NCI-H1417 (cell line): ENCODE data around the gene PAM.
A peak's percentile ranks its signal among the peaks of the same experiment; 100 is the strongest.
"Not testable (repeated sequence)": the region's sequence is repeated elsewhere in the genome, so short reads cannot be mapped to it uniquely, and the experiment has no call there.

ENCODE experiments used
- DNase-seq, 3 experiments: peaks; one replicate each; lab custom pipeline; 2025; lab: John Stamatoyannopoulos, UW

Gene PAM

DNA sequence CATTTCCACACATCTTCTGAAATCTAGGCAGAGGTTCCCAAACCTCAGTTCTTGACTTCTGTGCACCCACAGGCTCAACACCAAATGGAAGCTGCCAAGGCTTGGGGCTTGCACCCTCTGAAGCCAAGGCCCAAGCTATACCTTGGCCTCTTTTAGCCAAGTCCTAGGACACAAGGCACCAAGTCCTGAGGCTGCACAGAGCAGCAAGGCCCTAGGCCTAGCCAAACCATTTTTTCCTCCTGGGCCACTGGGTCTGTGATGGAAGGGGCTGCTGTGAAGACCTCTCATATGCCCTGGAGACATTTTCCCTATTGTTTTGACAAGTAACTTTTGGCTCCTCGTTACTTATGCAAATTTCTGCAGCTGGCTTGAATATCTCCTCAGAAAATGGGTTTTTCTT is 244.5 kb downstream of the PAM start:
- not testable (repeated sequence) for DNase-seq

DNA sequence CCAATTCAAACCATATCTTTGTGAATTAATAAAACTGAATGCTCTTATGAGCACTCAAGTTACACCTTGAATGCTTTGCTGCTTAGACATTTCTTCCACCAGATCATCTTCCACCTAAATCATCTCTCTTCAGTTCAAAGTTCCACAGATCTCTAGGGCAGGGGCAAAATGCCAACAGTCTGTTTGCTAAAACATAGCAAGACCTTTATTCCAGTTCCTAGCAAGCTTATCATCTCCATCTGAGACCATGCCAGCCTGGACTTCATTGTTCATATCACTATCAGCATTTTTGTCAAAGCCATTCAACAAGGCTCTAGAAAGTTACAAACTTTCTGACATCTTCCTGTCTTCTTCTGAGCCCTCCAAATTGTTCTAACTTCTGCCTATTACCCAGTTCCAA is 245.0 kb downstream of the PAM start:
- no peak for DNase-seq

DNA sequence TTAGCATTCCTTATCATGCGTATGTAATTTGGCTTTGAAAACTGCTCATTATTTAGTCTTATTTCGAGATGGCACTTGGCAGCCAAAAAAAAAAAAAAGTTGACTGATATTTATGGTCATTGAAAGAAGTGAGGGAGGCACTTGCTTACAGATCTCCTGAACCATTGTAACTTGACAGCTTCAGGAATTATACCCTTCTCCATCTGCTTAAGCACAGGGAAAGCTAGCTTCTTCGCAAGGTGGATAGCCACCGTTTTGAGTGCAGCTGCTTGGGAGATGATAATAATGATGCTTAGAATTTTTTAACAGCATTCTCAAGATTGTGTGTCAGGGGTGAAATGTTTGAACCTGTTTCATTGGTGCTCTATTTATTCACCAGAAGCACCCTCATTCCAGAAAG is 248.8 kb downstream of the PAM start:
- no peak for DNase-seq

DNA sequence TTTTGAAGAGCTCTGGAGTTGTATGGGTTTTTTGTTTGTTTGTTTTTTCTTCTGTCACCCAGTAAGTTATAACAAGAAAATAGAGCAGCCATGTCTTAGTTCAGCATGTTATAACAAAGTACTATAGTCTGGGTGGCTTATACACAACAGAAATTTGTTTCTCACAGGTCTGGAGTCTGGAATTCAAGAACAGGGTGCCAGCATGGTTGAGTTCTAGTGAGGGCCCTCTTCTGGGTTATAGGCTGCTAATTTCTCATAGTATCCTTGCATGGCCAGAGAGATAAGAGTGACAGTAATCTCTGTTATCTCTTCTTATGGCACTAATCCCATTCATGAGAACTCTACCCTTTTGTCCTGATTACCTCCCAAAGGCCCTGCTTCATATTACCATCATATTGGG is 250.2 kb downstream of the PAM start:
- no peak for DNase-seq

DNA sequence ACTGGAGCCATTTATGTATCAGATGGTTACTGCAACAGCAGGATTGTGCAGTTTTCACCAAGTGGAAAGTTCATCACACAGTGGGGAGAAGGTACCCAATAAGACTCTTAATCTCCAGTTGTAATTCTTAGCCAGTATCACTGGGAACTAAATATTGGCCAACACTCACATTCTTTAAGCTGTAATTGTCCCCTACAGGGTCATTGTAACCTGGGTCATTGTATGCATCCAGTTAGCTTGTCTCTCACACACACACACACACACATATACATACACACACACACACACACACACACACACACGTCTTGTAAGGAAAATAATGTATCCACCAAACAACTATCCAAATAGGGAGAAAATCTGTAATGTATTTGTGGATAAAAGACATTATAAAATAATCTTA is 251.8 kb downstream of the PAM start:
- DNase-seq: no peak

DNA sequence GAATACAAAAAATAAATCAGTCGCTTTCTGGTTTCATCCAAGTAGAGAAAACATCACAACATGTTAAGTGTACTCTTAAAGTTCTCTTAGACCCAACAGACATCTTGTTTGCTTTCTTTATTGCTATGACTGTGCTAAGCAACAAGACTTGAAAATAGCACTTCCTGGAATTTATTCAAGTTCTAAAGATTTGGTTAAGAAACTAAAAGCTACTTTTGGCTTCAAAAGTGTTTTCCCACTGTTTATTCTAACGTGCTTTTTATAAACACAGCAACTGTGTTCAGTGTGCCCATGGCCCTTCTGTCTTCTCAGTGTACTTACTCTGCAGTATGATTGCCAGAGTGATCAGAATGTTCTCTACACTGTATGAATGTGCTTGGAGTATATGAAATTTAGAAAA is 255.1 kb downstream of the PAM start:
- DNase-seq: no peak

DNA sequence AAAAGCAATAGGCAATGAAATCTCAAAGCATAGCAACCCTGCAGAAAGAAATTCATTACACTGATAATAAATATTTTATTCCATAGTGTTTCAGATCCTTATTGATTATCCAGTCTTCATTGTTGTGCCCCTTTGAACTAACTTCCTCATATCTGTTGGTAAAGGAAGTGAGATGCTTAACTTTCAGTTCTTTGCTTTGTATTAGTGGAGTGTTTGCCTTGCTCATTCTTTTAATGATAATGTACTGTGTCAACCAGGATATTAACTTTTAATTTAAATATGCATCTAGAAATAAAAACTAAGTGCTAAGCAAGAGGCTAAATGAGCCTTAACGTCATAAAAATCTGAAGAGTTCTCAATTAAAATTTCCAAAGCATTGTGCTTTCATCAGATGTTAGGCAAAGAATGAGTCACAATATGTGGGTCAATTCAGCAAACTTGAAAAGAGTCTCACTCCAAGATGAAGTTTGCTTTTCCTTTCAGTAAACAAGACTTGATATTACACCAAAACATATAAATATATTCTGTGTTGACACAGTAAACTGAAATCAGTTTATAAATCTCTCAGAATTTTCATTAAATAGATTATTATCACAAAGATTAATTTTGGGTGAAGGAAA is 258.9 kb downstream of the PAM start:
- no peak for DNase-seq

DNA sequence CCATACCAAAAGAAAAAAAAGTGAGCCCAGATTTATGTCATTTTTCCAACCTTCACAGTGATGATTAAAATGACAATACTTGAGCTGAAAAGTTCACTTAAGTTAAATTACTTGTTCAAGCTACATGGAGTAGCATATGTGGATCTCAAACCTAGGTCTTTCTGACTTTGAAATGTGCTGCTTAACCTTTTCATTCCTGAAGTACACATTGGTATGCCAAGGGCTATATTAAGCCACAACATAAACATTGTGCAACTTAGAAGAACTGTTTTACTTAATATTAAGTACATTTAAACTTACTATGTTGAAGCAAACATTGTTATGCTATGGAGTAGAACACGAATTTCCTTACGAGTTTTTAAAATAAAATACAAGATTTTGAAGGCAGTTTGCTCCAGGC is 259.9 kb downstream of the PAM start:
- no peak for DNase-seq

DNA sequence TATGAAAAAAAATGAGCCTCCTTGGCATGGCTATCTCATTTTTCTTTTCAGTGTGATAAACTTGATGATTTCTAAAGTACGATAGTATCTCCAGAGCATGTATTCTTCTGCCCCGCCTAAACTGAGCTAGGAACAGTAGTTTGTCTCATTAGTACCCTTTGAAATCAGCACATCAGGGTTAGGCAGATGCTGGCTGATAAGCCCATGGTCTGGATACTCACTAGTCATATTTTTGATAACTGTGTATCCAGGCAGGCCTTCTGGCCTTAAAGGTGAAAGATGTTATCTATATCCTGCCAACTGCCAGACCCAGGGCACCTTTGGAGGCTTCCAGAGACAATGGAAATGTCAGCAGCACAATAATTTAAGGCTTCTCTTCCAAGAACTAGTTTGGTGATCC is 261.1 kb downstream of the PAM start:
- no peak for DNase-seq

DNA sequence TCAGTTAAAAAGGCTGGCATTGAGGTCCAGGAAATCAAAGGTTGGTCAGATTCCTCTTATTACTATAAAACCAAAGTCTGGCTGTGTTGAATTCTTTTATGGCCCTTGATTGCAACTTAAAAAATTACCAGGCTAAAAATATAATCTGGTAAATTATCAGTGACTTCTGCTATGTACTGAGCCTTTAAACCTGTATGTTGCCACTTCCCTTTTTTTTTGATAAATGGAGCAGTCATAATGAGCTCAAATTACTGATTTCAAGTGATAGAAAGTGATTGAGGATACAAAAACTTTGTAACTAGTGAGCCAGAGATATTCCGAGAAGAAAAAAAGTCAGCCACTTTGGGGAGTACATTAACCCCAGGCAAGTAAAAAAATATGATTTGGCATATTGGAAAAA is 264.7 kb downstream of the PAM start:
- DNase-seq: no peak

DNA sequence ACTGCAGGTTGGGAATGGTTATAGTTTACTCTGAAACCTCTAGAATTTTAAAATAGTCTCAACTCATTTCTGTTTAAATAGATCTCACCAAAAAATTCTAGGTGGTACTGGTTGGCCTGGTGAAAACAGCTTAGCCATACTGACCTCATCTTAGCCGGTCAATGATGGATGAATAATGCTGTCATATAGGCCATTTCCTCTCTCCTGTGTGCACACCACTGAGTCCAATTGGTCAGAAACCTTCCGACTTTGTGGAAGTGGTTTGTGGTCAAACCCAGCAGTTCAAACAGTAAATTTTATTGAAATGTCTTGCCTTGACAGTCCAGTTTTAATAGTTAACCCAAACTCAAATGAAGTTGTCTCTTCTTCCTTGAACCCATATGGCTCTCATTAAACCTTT is 266.2 kb downstream of the PAM start:
- no peak for DNase-seq

DNA sequence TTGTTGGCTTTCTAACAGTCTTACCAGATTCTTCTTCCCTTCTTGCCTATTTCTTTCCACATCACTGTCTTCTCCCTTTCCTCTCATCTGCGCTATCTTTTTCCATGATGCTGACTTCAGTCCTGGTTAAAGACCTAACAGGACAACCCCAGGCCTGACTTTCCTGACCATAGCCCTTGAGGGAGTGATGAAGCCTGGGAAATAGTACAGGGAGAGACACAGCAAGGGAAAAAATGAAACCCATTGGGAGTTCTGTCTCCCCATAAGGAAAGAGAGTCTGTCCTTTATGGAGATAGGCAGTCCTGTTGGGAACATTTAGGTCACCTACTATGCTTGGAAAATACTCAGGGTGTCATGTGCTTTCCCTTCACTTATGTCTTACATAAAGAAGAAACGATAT is 272.2 kb downstream of the PAM start:
- no peak for DNase-seq

DNA sequence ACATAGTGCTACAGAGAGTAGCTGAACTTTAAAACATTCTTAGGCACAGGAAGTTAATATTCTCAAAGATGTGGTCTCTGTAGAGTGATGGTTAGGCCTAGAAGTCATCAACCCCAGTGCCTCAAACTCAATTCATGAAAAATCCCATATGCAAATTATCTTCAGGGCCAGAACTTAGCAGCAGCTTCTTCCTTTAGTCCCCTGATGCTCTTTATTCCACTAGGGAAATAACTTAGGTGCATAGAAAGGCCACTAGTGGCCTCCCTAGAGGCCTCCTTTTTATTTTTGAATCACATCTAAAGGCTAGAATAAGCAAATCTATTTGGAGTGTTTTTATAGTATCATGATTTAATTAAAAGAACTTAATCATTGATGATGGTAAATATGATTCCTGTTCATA is 276.5 kb downstream of the PAM start:
- no peak for DNase-seq

DNA sequence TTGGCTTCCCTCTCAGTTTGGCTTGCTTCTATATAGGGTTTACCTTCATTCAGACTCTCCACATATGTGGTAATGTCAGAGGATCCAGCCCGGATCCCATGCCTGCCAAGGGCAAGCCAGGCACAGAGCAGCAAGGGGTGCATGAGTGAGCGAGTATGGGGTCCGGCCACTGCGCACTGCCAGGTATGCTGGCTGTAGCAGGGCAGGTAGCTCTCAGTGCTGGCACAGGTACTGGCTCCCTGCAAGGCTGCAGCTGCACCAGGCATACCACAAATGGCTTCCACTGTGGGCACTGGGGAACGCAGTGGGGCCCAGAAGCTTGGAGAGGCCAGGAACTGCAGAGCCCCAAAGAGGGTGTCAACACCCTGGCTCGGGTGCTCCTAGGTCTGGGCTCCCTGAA is 278.6 kb downstream of the PAM start:
- no peak for DNase-seq

DNA sequence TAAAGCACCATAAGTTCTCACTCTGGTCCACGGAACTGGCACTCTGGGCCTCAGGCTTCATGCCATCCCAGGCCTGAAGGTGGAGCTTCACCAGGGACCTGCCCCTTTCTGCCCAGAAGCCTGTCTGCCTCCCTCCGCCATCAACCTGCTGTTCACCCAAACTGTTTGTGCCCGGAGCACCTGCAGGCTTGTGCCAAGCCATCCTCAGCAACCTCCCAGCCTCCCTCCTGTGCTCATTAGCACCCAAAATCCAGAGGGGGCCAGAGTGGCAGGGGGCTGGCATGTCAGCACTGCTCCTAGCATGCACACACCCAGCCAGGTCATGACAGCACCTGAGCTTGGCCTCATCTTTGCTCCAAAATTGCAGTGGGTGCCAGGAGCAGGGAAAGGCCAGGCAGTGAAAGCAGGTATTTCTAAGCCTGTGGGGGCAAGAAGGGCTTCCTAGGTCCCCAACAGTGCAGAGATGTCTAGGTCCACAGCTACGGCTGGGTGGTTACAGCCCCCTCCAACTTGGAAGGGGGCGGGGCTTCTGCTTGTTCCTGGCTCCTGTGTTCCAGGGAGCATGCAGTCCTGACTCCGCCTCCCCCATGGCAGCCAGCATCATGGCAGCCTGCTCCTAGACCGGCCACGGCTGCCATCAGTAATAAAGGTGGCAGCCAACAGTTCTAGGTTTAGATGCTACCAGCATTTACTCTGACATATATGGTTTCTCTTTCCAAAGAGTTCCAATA is 279.7 kb downstream of the PAM start:
- DNase-seq: no peak

DNA sequence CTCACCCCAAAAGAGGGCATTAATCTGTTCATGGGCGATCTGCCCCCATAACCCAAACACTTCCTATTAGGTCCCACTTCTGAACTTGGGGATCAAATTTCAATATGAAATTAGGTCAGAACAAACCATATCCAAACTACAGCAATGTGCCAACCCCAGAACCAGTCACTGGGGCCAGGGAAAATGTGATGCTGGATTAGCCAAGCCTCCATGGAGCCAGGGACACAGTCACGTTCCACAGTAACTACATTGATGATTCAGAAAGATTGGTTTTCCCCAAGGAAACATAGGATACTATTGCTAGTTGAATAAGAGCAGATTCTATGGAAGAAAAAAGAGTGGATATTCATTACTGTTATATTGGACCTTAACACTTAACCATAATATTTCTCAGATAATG is 280.6 kb downstream of the PAM start:
- DNase-seq: no peak

DNA sequence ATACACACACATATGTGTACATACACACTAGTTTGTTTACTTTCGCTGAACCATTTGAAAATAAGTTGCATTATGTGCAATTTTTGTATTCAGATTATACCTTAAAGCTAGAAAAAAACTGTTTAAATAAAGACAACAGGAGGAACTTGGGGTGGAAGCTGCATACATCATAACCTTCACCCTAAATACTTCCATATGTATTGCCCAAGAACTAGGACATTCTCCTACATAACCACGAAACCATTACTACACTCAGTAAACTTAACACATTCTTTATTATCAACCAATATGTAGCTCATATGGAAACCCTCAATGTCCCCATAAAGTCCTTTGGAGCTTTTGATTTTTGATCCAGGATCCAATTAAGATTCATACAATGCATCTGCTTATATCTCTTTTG is 281.5 kb downstream of the PAM start:
- no peak for DNase-seq

DNA sequence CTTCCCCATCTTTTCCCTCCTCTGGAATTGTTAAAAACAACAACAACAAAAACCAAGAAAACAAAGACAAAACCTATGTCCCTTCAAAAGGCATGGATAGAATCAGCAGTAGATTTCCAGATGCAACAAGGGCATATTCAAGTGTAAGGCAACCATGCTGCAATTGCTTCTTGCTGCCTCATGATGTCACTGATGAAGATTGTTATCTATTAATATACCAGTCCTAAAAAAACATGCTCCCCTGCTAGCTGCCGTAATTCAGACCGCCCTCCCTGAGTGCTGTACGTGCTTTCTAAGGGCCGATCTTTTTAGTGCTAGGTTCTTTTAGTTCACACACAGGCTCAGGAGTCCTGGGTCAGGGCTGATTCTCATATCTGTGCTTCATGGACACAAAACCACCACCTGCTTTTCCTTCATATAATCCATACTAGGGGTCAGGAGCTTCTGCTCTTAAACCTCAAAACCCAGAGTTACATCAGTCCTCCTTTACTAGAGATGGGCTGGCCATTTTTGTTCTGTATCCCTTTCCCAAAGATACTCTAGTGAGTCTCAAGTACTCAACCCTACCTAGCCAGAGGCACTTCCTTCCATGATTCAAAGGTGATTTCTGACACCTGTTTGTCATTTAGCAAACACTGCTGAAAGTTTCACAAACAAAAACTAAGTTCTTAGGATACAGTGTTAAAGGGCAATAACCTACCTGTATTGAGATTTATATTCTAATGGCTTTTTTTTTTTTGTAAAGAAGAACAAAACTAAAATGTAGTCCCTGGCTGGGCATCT is 282.8 kb downstream of the PAM start:
- no peak for DNase-seq

DNA sequence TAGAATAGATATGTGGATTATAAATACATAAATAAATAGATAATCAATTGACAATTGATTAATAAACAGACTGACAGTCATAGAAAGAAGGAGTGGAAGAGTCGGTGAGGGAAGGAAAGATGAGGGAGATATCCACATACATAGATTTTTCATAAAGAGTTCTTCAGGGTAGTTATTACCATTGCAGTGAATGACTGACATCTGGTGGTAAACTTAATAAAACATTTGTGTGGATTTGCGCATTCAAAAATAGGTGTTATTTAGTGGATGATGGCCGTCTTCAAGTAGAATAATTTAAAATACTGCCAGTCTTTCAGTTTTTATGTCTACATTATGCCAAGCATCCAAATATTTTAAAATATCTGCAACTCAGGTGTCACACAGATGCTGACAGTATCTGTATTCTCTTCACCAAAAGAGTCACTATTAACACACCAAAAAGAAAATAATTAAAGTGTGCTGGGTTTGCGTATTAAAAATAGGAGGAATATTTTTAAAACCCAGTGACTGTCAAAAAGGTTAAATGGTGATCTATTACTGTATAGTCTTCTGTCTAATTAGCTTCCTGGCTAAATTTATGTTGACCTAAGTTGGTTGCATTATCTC is 286.1 kb downstream of the PAM start:
- peak; percentile 6 to 71 (median 37) for DNase-seq

DNA sequence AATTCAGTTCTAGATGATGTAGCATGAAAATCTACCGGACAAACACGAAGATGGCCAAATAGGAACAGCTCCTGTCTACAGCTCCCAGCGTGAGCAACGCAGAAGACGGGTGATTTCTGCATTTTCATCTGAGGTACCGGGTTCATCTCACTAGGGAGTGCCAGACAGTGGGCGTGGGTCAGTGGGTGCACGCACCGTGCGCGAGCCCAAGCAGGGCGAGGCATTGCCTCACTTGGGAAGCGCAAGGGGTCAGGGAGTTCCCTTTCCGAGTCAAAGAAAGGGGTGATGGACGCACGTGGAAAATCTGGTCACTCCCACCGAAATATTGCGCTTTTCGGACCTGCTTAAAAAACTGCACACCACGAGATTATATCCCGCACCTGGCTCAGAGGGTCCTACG is 291.6 kb downstream of the PAM start:
- DNase-seq: not testable (repeated sequence)

DNA sequence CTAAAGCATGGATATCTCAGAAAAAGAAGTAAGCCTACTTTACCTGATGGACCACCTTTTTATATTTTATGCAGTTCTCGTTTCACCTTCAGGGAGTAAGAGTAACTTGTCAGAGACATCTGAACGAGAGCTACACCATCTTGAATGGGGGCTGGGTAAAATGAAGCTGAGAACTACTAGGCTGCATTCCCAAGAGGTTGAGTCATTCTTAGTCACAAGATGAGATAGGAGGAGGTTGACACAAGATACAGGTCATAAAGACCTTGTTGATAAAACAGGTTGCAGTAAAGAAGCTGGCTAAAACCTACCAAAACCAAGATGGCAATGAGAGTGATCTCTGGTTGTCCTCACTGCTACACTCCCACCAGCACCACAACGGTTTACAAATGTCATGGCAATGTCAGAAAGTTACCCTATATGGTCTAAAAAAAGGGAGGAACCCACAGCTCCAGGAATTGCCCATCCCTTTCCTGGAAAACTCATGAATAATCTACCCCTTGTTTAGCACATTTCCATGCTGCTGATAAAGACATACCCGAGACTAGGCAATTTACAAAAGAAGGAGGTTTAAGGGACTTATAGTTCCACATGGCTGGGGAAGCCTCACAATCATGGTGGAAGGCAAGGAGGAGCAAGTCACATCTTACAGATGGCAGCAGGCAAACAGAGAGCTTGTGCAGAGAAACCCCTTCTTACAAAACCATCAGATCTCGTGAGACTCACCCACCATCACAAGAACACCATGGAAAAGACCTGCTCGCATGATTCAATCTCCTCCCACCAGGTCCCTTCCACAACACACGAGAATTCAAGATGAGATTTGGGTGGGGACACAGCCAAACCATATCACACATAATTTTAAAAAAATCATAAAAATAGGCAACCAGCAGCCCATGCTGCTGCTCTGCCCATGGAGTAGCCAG is 302.4 kb downstream of the PAM start:
- DNase-seq: no peak

DNA sequence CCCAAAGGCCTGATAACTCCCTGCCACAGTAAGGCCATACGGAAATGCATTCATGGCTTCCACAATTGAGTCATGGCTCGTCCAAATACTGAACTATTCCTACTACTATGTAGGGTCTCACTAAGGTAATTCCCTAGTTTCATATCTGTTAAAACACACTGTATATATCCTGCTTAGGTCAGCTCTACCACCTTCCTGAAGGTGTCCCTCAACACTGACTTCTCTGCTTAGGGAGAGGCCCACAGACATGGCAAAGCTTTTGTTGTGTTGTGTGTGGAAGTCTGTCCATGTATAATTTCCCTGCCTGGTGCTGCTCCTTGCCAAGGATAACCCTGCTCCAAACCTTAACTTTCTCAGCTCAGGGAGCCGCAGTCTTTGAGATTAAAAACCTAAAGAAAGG is 304.4 kb downstream of the PAM start:
- DNase-seq: no peak
